GM23248 (cell line): ENCODE data around the gene MYZAP.

Experiments used
- EZH2 ChIP-seq: fragments of 200-600 bp; sonication (generic); IDR thresholded peaks from 2 replicates; pipeline ENCODE4 v1.6.1; 2018; ENCODE audit warnings: antibody characterized with exemption, mild to moderate bottlenecking; ENCODE audit not compliant: insufficient read depth, poor library complexity, severe bottlenecking
- EZH2phosphoT487 ChIP-seq: fragments of 200-600 bp; sonication (generic); IDR thresholded peaks from 2 replicates; pipeline ENCODE4 v1.6.1; 2018; ENCODE audit warnings: antibody characterized with exemption, moderate library complexity, mild to moderate bottlenecking, low read depth; ENCODE audit not compliant: insufficient read depth

GRCh38 chr15:57665939-57666338 is 74.2 kb downstream of the MYZAP start:
- TF ChIP-seq EZH2 (no peak), EZH2phosphoT487 (no peak)
